ENCODE results near the gene DOCK7. TPM values are rescaled to one million over a fixed set of nuclear protein-coding genes. Genes with fewer than 3 reads are reported as not detected.
"Not testable (repeated sequence)": the region's sequence is repeated elsewhere in the genome, so short reads cannot be mapped to it uniquely, and the experiment has no call there.

Gene DOCK7
- total and polyA plus RNA-seq, 5 donors, result 4.2 to 17.9 (median 12.6) TPM

DNA sequence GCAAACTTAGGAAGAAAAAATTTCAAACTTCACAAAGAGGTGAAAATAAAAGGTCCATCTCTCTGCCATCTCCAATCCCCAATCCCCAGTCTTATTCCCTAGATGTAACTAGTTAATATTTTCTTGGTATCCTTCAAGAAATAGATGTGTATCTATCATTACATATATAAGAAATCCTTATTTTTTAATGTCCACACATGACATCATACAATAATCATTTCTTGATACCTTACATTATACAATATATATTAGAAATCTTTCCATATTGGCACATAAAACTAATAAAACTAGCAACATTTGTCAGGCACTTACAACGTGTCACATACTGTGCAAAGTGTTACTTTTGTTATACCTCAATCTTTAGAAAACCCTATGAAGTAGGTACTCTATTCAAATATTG is 16.2 kb downstream of the DOCK7 start:
- no peaks in the 10 kb centered on the region for H3K27me3 ChIP-seq (ENCODE audit: control insufficient read depth, insufficient read depth)
- intact Hi-C loops (cut with DNase I), result no loop called here
- H3K27ac ChIP-seq (ENCODE audit: low read length), result no peak overlapping the region
- ATAC-seq (no peak), DNase-seq (no peak)
- H3K9me3 ChIP-seq (ENCODE audit: control insufficient read depth, low read length), result no peaks in the 10 kb centered on the region
- WGBS, result 68% methylated on average over 1 of the region's 1 CpG
- H3K4me3 ChIP-seq (ENCODE audit: low read length), result no peak overlapping the region
- peaks cover 2% of the 10 kb centered on the region for H3K4me1 ChIP-seq (ENCODE audit: control insufficient read depth, insufficient read depth, low read length)

GRCh38 chr1:62654744-62655143 is 33.4 kb downstream of the DOCK7 start:
- Histone ChIP-seq H3K4me3 (ENCODE audit: low read length) (no peak overlapping the region), H3K27ac (ENCODE audit: low read length) (no peak overlapping the region), H3K9me3 (ENCODE audit: control insufficient read depth, low read length) (no peaks in the 10 kb centered on the region), H3K27me3 (ENCODE audit: control insufficient read depth, insufficient read depth) (no peaks in the 10 kb centered on the region), H3K4me1 (ENCODE audit: control insufficient read depth, insufficient read depth, low read length) (no peaks in the 10 kb centered on the region)
- 63% methylated on average over 1 of the region's 1 CpG for WGBS
- ATAC-seq (no peak), DNase-seq (no peak)
- intact Hi-C loops (cut with DNase I), result no loop called here

GRCh38 chr1:62652387-62652786 is 35.8 kb downstream of the DOCK7 start:
- H3K4me3 ChIP-seq (ENCODE audit: low read length), result no peak overlapping the region
- no peaks in the 10 kb centered on the region for H3K4me1 ChIP-seq (ENCODE audit: control insufficient read depth, insufficient read depth, low read length)
- intact Hi-C loops (cut with DNase I), result no loop called here
- H3K27me3 ChIP-seq (ENCODE audit: control insufficient read depth, insufficient read depth), result no peaks in the 10 kb centered on the region
- ATAC-seq (no peak), DNase-seq (no peak)
- no peak overlapping the region for H3K27ac ChIP-seq (ENCODE audit: low read length)
- H3K9me3 ChIP-seq (ENCODE audit: control insufficient read depth, low read length), result no peaks in the 10 kb centered on the region

- no peak for DNase-seq
- H3K27me3 ChIP-seq (ENCODE audit: control insufficient read depth, insufficient read depth), result no peaks in the 10 kb centered on the region
- no peak for ATAC-seq
- H3K27ac ChIP-seq (ENCODE audit: low read length), result no peak overlapping the region
- H3K4me3 ChIP-seq (ENCODE audit: low read length), result no peak overlapping the region
- intact Hi-C loops (cut with DNase I), result no loop called here
- 98% methylated on average over 1 of the region's 1 CpG for WGBS
- no peaks in the 10 kb centered on the region for H3K4me1 ChIP-seq (ENCODE audit: control insufficient read depth, insufficient read depth, low read length)
- H3K9me3 ChIP-seq (ENCODE audit: control insufficient read depth, low read length), result no peaks in the 10 kb centered on the region
Observed at GRCh38 chr1:62643283-62643682, 44.9 kb downstream of the DOCK7 start.

DNA sequence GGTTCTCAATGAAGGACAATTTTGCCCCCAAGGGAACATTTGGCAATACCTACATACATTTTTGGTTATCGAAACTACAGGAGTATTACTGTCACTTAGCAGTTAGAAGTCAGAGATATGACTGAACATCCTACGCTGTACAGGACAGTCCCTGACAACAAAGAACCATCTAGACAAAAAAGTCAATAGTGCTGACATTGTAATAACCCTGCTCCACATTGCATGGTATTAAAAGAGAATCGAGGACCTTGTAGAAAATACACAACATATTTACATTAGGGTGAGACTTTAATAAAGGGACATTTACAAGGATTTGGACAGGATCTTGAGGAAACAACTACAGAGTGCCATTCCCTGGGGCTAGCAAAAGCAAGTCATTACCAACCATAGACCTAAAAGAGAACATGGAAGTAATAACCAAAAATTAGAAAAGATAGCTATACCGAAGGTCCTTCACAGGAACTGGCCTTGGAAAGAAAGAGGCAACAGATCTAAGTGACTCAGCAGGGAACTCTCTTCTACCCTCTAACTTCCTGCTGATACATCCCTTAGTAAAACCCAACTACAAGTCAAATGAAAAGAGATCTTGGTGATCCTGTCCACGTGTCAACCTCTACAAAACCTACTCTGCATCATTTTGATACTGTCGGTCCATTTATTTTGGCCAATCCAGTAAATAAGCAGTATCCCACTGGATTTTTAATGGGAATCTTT is 50.6 kb downstream of the DOCK7 start:
- no peak for DNase-seq
- H3K4me3 ChIP-seq (ENCODE audit: low read length), result no peak overlapping the region
- intact Hi-C loops (cut with DNase I), result no loop called here
- no peaks in the 10 kb centered on the region for H3K27me3 ChIP-seq (ENCODE audit: control insufficient read depth, insufficient read depth)
- no peaks in the 10 kb centered on the region for H3K4me1 ChIP-seq (ENCODE audit: control insufficient read depth, insufficient read depth, low read length)
- ATAC-seq, result no peak
- no peaks in the 10 kb centered on the region for H3K9me3 ChIP-seq (ENCODE audit: control insufficient read depth, low read length)
- 93% methylated on average over 6 of the region's 6 CpGs for WGBS
- no peak overlapping the region for H3K27ac ChIP-seq (ENCODE audit: low read length)

- WGBS, result 87% methylated on average over 1 of the region's 1 CpG
- no peaks in the 10 kb centered on the region for H3K4me1 ChIP-seq (ENCODE audit: control insufficient read depth, insufficient read depth, low read length)
- H3K27me3 ChIP-seq (ENCODE audit: control insufficient read depth, insufficient read depth), result no peaks in the 10 kb centered on the region
- no peak for ATAC-seq
- H3K9me3 ChIP-seq (ENCODE audit: control insufficient read depth, low read length), result no peaks in the 10 kb centered on the region
- H3K27ac ChIP-seq (ENCODE audit: low read length), result no peak overlapping the region
- no peak overlapping the region for H3K4me3 ChIP-seq (ENCODE audit: low read length)
- no peak for DNase-seq
- intact Hi-C loops (cut with DNase I), result no loop called here
Observed at GRCh38 chr1:62628506-62628905, 59.7 kb downstream of the DOCK7 start.

GRCh38 chr1:62625415-62625814 is 62.8 kb downstream of the DOCK7 start:
- intact Hi-C loops (cut with DNase I), result no loop called here
- 93% methylated on average over 1 of the region's 1 CpG for WGBS
- no peaks in the 10 kb centered on the region for H3K27me3 ChIP-seq (ENCODE audit: control insufficient read depth, insufficient read depth)
- H3K9me3 ChIP-seq (ENCODE audit: control insufficient read depth, low read length), result no peaks in the 10 kb centered on the region
- no peaks in the 10 kb centered on the region for H3K4me1 ChIP-seq (ENCODE audit: control insufficient read depth, insufficient read depth, low read length)
- no peak for ATAC-seq
- DNase-seq, result no peak
- no peak overlapping the region for H3K4me3 ChIP-seq (ENCODE audit: low read length)
- no peak overlapping the region for H3K27ac ChIP-seq (ENCODE audit: low read length)

DNA sequence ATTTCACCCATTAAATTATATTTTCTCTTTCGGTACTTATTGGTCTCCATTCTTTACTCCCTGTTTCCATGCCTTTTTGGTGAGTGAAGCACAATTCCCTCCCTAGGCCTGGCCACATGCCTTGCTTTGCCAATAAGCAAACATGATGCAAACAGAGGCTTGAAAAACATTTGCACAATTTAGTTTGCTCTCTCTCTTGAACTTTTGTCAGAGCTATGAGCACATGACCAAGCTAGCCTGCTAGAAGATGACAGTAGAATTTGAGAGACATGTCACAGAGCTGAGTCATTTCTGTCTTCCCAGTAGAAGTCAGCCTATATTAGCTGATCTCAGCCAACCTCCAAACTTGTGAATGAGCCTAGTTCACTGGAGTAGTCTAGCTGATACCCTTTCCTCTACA is 66.3 kb downstream of the DOCK7 start:
- Histone ChIP-seq H3K4me3 (ENCODE audit: low read length) (no peak overlapping the region), H3K27ac (ENCODE audit: low read length) (no peak overlapping the region), H3K9me3 (ENCODE audit: control insufficient read depth, low read length) (no peaks in the 10 kb centered on the region), H3K4me1 (ENCODE audit: control insufficient read depth, insufficient read depth, low read length) (no peaks in the 10 kb centered on the region), H3K27me3 (ENCODE audit: control insufficient read depth, insufficient read depth) (no peaks in the 10 kb centered on the region)
- DNase-seq (peak in 2 of 3 donors; percentile 30 to 41), ATAC-seq (peak; percentile 51 to 69)
- intact Hi-C loops (cut with DNase I), result no loop called here
- WGBS, result 97% methylated on average over 1 of the region's 1 CpG

- no peak overlapping the region for H3K4me3 ChIP-seq (ENCODE audit: low read length)
- H3K4me1 ChIP-seq (ENCODE audit: control insufficient read depth, insufficient read depth, low read length), result no peaks in the 10 kb centered on the region
- intact Hi-C loops (cut with DNase I), result no loop called here
- 96% methylated on average over 1 of the region's 1 CpG for WGBS
- H3K9me3 ChIP-seq (ENCODE audit: control insufficient read depth, low read length), result no peaks in the 10 kb centered on the region
- ATAC-seq (no peak), DNase-seq (no peak)
- no peaks in the 10 kb centered on the region for H3K27me3 ChIP-seq (ENCODE audit: control insufficient read depth, insufficient read depth)
- no peak overlapping the region for H3K27ac ChIP-seq (ENCODE audit: low read length)
Observed at GRCh38 chr1:62613890-62614289, 74.3 kb downstream of the DOCK7 start.

DNA sequence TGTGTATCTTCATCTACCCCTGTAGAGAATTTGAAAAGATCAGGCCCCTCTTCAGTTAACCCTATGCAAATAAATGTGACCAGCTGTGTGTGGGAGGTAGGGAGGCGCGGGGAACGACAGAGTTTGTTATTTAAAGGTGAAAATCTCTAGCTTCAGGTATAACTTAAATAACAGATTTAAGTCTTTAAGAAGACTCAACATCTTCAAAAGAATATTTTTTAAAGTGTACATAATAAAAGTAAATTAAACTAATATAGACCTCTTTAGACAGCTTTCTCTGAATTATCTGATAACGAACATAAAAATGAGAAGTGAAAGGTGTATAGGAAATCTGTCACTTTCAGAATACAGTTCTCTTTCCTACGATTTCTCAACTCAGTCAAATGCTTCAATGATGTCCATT is 74.9 kb downstream of the DOCK7 start:
- 86% methylated on average over 5 of the region's 5 CpGs for WGBS
- Histone ChIP-seq H3K27ac (ENCODE audit: low read length) (no peak overlapping the region), H3K9me3 (ENCODE audit: control insufficient read depth, low read length) (no peaks in the 10 kb centered on the region), H3K4me3 (ENCODE audit: low read length) (no peak overlapping the region), H3K27me3 (ENCODE audit: control insufficient read depth, insufficient read depth) (no peaks in the 10 kb centered on the region), H3K4me1 (ENCODE audit: control insufficient read depth, insufficient read depth, low read length) (no peaks in the 10 kb centered on the region)
- no peak for DNase-seq
- no peak for ATAC-seq
- intact Hi-C loops (cut with DNase I), result no loop called here

DNA sequence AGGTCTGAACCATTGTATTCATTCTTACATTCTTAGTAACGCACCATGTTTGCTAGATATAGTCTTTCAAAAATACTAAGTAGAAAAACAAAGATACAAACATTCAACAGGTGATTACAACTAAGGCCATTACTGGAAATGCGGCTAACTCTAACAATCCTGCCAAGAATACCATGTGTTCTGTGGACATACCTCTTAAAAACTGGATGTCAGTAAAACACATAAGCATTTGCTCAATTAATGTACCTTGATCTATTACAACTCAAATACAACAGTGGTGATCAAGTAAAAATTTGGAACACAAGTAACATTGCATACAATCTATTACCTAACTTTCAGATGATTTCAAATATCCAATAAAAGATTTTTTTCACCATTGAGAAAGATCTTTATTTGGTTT is 75.4 kb downstream of the DOCK7 start:
- intact Hi-C loops (cut with DNase I), result no loop called here
- Histone ChIP-seq H3K4me1 (ENCODE audit: control insufficient read depth, insufficient read depth, low read length) (no peaks in the 10 kb centered on the region), H3K9me3 (ENCODE audit: control insufficient read depth, low read length) (no peaks in the 10 kb centered on the region), H3K27me3 (ENCODE audit: control insufficient read depth, insufficient read depth) (no peaks in the 10 kb centered on the region), H3K27ac (ENCODE audit: low read length) (no peak overlapping the region), H3K4me3 (ENCODE audit: low read length) (no peak overlapping the region)
- DNase-seq (no peak), ATAC-seq (no peak)
- WGBS, result 95% methylated on average over 2 of the region's 2 CpGs

- H3K27me3 ChIP-seq (ENCODE audit: control insufficient read depth, insufficient read depth); intact Hi-C loops (cut with DNase I); H3K27ac ChIP-seq (ENCODE audit: low read length); DNase-seq; ATAC-seq; H3K4me3 ChIP-seq (ENCODE audit: low read length); H3K4me1 ChIP-seq (ENCODE audit: control insufficient read depth, insufficient read depth, low read length); H3K9me3 ChIP-seq (ENCODE audit: control insufficient read depth, low read length): not testable (repeated sequence)
- 98% methylated on average over 1 of the region's 1 CpG for WGBS
Observed at GRCh38 chr1:62610588-62610987, 77.6 kb downstream of the DOCK7 start.

Measured in right cardiac atrium (tissue), 5 donors.